SK-N-SH treated with all-trans-retinoic acid at 6 μM for 48 hours (cell line): ENCODE data around the gene PSMB9.

Source experiments
- ATAC-seq: fragments of 200-7000 bp; cut with Tn5 transposase; 3 replicates; pipeline ENCODE4 v1.9.1; 2020; ENCODE audit warnings: mild to moderate bottlenecking, moderate library complexity
- CREB5 ChIP-seq: fragments of 250-450 bp; sonication (Bioruptor Pico); IDR thresholded peaks from 2 replicates; pipeline ENCODE4 v1.5.1; 2020; ENCODE audit warnings: low read depth, mild to moderate bottlenecking, moderate library complexity
- CSDC2 ChIP-seq: fragments of 250-450 bp; sonication (Bioruptor Pico); IDR thresholded peaks from 2 replicates; pipeline ENCODE4 v1.5.0; 2020; ENCODE audit warnings: mild to moderate bottlenecking, moderate library complexity
- CSRNP3 ChIP-seq: fragments of 250-450 bp; sonication (Bioruptor Pico); IDR thresholded peaks from 2 replicates; pipeline ENCODE4 v1.5.1; 2021; ENCODE audit warnings: mild to moderate bottlenecking, moderate library complexity
- ESRRG ChIP-seq: fragments of 250-450 bp; sonication (Bioruptor Pico); IDR thresholded peaks from 2 replicates; pipeline ENCODE4 v1.6.1; 2021; ENCODE audit warnings: mild to moderate bottlenecking
- GLIS3 ChIP-seq: fragments of 250-450 bp; sonication (Bioruptor Pico); IDR thresholded peaks from 2 replicates; pipeline ENCODE4 v1.5.0; 2020; ENCODE audit warnings: mild to moderate bottlenecking, moderate library complexity
- ISL1 ChIP-seq: fragments of 250-450 bp; sonication (Bioruptor Pico); IDR thresholded peaks from 2 replicates; pipeline ENCODE4 v2.1.2; 2022; ENCODE audit warnings: mild to moderate bottlenecking, moderate library complexity
- PATZ1 ChIP-seq: fragments of 250-450 bp; sonication (Bioruptor Pico); IDR thresholded peaks from 2 replicates; pipeline ENCODE4 v1.8.0; 2020; ENCODE audit warnings: mild to moderate bottlenecking, moderate library complexity, borderline replicate concordance
- PPARA ChIP-seq: fragments of 250-450 bp; sonication (Bioruptor Pico); IDR thresholded peaks from 2 replicates; pipeline ENCODE4 v1.5.0; 2020; ENCODE audit warnings: mild to moderate bottlenecking, borderline replicate concordance
- SNAI2 ChIP-seq: fragments of 250-450 bp; sonication (Bioruptor Pico); IDR thresholded peaks from 2 replicates; pipeline ENCODE4 v1.5.0; 2020; ENCODE audit warnings: mild to moderate bottlenecking, moderate library complexity
- TCF4 ChIP-seq: fragments of 250-450 bp; sonication (Bioruptor Pico); IDR thresholded peaks from 2 replicates; pipeline ENCODE4 v1.8.0; 2021; ENCODE audit warnings: mild to moderate bottlenecking, moderate library complexity, borderline replicate concordance
- TOX ChIP-seq: fragments of 250-450 bp; sonication (Bioruptor Pico); IDR thresholded peaks from 2 replicates; pipeline ENCODE4 v1.8.0; 2021; ENCODE audit warnings: mild to moderate bottlenecking, moderate library complexity, borderline replicate concordance
- ZFP3 ChIP-seq: fragments of 250-450 bp; sonication (Bioruptor Pico); IDR thresholded peaks from 2 replicates; pipeline ENCODE4 v1.5.0; 2020; ENCODE audit warnings: mild to moderate bottlenecking, moderate library complexity
- ZFP30 ChIP-seq: fragments of 450-650 bp; formaldehyde crosslinking; IDR thresholded peaks from 2 replicates; pipeline ENCODE4 v1.5.0; 2022; ENCODE audit warnings: mild to moderate bottlenecking, moderate library complexity
- ZNF565 ChIP-seq: fragments of 450-650 bp; formaldehyde crosslinking; conservative IDR thresholded peaks from 2 replicates; pipeline ENCODE4 v1.5.0; 2020; ENCODE audit warnings: low read depth, mild to moderate bottlenecking, moderate library complexity
- ZNF70 ChIP-seq: fragments of 450-650 bp; formaldehyde crosslinking; IDR thresholded peaks from 2 replicates; pipeline ENCODE4 v1.5.0; 2020; ENCODE audit warnings: mild to moderate bottlenecking, moderate library complexity
- ZNF8 ChIP-seq: fragments of 450-650 bp; formaldehyde crosslinking; IDR thresholded peaks from 2 replicates; pipeline ENCODE4 v1.5.0; 2020; ENCODE audit warnings: mild to moderate bottlenecking, moderate library complexity

The PSMB9 gene

GRCh38 chr6:32905078-32905477 lies 51.1 kb downstream of the PSMB9 start:
- no peak for ATAC-seq
- TF ChIP-seq ZFP3 (CRISPR knock-in tag) (no peak), TOX (CRISPR knock-in tag) (no peak), ZNF8 (no peak)

- ATAC-seq: peak; percentile 39; the same call in 2 of the 3 replicates
- TF ChIP-seq ESRRG (no peak), GLIS3 (CRISPR knock-in tag) (no peak), TCF4 (CRISPR knock-in tag) (no peak), CSRNP3 (CRISPR knock-in tag) (no peak), ZNF8 (no peak), ZNF70 (CRISPR knock-in tag) (no peak), ZFP30 (CRISPR knock-in tag) (no peak), SNAI2 (CRISPR knock-in tag) (no peak)
Measured at GRCh38 chr6:32906539-32906938, 52.5 kb downstream of the PSMB9 start.

GRCh38 chr6:32908897-32909296 lies 54.9 kb downstream of the PSMB9 start:
- ATAC-seq: no peak
- TF ChIP-seq ISL1 (CRISPR knock-in tag) (no peak), CREB5 (no peak), PPARA (no peak), CSDC2 (CRISPR knock-in tag) (no peak), ZNF565 (CRISPR knock-in tag) (no peak), PATZ1 (CRISPR knock-in tag) (no peak), GLIS3 (CRISPR knock-in tag) (no peak)
